ENCODE data around the gene RBM20.

RBM20 gene

DNA sequence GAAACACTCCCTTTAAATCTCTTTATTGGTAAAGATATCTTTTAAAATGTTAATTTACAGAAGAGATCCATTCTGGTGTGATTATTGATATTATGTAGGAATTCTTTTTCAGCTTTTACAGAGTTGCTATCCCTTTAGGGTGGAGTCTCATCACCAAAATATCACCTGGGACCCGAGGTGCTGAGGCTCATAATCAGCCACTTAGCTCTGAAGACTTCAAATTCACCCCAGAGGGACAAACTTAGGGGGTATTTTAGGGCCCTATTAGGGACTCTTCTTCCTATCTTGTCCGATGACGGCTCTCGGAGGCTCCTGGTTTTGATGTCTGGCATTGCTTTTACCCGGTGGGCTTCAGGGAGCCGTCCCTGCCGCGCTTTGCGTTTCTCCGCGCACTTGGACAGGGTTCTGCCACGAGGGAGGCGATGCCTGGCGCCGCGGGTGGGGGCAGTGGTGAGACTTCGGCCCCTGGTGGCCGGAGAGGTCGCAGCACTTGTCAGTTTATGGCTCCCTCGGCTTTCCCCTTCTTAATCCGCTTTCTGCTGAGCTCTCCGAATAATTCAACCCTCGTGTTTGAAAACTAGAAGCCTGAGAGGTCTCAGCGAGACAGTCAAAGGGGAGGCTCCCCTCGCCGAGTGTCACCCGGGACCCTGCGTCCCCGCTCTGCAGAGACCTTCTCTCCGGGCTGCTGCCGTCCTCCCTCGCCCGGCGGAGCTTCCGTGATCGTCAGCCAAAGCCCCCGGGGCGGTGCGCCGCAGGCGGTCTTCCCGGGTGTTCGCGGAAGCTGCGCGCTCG, 27.8 kb downstream of the RBM20 start:
- in situ Hi-C loops (cut with MboI; ENCODE audit: low sequenced_read_pairs): no loop called here

- in situ Hi-C loops (cut with MboI; ENCODE audit: low sequenced_read_pairs): no loop called here
These were observed 28.4 kb downstream of the RBM20 start for GRCh38 chr10:110672580-110672919.

DNA sequence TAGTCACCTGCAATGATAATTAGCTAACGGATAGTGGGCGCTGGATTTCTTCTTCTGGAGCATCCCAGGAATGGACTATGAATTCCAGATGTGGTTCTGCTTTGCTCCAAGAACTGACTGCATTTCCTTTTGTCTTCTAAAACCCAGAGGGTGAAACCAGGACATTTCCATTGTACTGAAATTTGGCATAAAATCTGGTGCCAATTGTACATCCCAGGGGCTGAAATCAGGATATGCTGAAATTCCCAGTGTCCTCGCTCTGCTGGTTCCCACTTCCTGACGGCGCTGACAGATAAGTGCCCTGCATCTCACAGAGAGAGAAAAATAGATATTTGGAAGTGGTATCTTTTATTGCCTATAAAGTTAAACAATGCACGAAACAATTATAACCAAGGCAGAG, 31.9 kb downstream of the RBM20 start:
- in situ Hi-C loops (cut with MboI; ENCODE audit: low sequenced_read_pairs): no loop called here

GRCh38 chr10:110679486-110680272, 35.5 kb downstream of the RBM20 start:
- in situ Hi-C loops (cut with MboI; ENCODE audit: low sequenced_read_pairs): no loop called here

- in situ Hi-C loops (cut with MboI; ENCODE audit: low sequenced_read_pairs): no loop called here
These were observed 36.3 kb downstream of the RBM20 start for GRCh38 chr10:110680273-110681020.

DNA sequence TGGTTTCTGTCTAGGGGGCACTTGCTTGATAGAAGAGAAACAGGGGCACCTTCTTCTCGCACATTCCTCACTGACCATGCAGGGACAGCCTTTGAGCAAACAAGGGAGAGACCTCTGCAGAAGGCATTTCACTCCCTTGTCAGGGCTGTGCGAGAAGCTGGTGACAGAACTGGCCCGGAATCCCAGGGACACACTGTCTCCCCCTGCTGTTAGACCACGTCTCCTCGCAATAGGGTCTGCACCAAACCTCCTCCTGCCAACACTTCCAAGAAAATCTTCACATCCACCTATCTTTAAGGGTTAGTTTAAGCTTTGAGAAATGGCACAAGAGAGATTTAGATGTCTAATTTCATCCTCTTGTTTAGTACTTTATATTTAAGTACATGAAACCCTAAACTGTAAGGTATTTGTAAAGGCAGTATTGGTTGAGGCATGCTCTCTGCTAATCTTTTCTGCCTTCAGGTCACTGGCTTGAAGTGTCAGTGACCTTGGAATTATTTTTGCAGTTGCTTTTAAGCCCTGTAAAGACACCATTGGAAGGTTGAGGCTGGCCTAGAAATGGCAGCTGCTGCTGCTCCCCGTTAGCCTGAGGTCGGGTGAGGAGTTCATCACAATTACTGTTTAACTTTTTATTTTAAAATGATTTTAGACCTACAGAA, 37.0 kb downstream of the RBM20 start:
- in situ Hi-C loops (cut with MboI; ENCODE audit: low sequenced_read_pairs): no loop called here

GRCh38 chr10:110682348-110682747, 38.2 kb downstream of the RBM20 start:
- in situ Hi-C loops (cut with MboI; ENCODE audit: low sequenced_read_pairs): no loop called here

DNA sequence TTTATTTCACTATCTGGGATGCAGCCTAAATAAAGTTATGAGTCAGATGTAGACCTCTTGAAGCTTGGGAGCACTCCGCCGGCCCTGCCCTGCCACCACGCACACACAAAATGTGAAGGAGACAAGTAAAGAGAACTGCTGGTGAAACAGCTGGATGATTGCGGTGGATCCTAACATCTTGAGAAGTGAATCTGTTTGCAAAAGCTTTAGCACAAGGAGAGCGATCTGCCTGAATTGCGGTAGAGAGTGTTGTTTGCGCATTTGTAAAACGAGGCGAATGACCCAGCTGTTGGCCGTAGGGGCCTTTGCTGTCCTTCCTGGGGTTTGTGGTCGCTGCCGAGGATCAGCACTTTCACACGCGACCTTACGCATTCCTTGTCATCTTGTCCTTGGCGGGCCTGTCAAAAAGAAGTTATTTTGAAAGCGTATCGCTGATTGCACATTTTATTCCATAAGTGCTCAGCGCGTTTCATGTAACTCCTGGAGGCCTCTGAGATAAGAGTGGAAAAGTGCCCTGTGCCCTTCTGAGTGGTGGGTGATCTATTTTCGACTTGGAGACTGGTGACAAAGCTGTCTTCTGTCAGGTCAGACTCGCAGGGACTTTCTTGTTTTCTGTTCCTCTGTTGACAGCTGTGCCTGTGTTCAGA, 40.8 kb downstream of the RBM20 start:
- in situ Hi-C loops (cut with MboI; ENCODE audit: low sequenced_read_pairs): no loop called here

DNA sequence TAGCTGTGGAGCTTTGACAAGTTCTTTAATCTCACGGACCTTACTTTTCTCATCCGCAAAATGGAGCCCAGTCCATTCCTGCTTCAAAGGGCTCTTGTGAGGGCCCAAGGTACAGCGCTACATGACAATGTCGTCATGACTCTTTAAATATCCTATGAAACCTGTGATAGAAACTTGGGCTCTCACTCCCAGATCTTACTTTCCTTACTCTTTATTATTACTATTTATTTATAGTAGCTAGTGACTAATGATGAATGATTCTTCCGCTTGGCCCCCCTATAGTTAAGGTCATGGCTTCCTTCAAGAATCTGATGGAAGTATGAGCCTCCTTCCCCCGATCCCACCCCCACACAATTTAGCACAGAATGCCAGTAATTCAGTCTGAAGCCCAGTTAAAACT, 41.9 kb downstream of the RBM20 start:
- in situ Hi-C loops (cut with MboI; ENCODE audit: low sequenced_read_pairs): no loop called here

- in situ Hi-C loops (cut with MboI; ENCODE audit: low sequenced_read_pairs): no loop called here
These were observed 42.8 kb downstream of the RBM20 start for GRCh38 chr10:110686949-110687348.

DNA sequence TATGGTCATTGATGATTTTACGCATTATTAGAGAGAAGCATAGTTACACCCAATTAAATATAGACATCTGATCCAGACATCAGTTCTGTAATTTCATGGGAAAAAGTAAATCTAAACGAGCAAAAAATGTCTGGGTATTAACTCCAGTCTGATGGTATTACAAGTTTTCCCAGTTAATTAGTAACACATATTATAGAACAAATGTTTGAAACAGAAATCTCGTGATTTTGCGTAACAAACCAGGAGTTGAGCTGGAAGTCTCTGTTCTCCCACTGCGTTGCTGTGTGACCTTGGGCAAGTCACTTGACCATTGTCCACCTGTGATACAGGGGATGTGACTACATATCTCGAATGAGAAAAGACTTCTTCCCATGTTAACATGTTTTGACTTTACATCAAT, 43.3 kb downstream of the RBM20 start:
- in situ Hi-C loops (cut with MboI; ENCODE audit: low sequenced_read_pairs): no loop called here

- in situ Hi-C loops (cut with MboI; ENCODE audit: low sequenced_read_pairs): no loop called here
These were observed 47.0 kb downstream of the RBM20 start for GRCh38 chr10:110691139-110691538.

DNA sequence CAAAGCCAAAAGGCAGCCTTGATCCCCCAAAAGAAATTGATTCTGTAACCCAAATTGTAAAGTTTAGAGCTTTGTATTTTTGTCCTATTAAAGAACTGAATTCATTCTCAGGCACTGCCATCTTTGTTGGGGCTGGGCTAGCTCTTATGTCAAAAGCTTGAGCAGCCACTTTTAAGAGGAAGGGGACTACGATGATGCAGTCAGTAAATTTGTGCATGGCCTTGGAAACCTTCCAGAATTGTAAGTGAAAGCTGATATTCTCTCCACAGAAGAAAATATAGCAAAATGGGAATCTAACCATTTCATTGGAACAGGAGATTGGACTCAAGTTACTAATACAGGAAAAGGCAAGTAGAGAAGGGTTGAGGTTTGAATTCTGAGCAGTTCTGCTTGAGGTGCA, 50.1 kb downstream of the RBM20 start:
- in situ Hi-C loops (cut with MboI; ENCODE audit: low sequenced_read_pairs): no loop called here

GRCh38 chr10:110694820-110695538, 50.8 kb downstream of the RBM20 start:
- in situ Hi-C loops (cut with MboI; ENCODE audit: low sequenced_read_pairs): no loop called here

- in situ Hi-C loops (cut with MboI; ENCODE audit: low sequenced_read_pairs): no loop called here
These were observed 51.4 kb downstream of the RBM20 start for GRCh38 chr10:110695539-110695886.

- in situ Hi-C loops (cut with MboI; ENCODE audit: low sequenced_read_pairs): no loop called here
These were observed 52.3 kb downstream of the RBM20 start for GRCh38 chr10:110696436-110696835.

GRCh38 chr10:110698340-110698739, 54.2 kb downstream of the RBM20 start:
- in situ Hi-C loops (cut with MboI; ENCODE audit: low sequenced_read_pairs): no loop called here

- in situ Hi-C loops (cut with MboI; ENCODE audit: low sequenced_read_pairs): no loop called here
These were observed 54.7 kb downstream of the RBM20 start for GRCh38 chr10:110698782-110699201.

GRCh38 chr10:110699859-110700468, 55.8 kb downstream of the RBM20 start:
- in situ Hi-C loops (cut with MboI; ENCODE audit: low sequenced_read_pairs): no loop called here

Data from HL-60/S4 (cell line).